ENCODE results near the gene CD44. TPM values are rescaled to one million over a fixed set of nuclear protein-coding genes. Genes with fewer than 3 reads are reported as not detected.
A peak's percentile ranks its signal among the peaks of the same experiment; 100 is the strongest.
"Not testable (repeated sequence)": the region's sequence is repeated elsewhere in the genome, so short reads cannot be mapped to it uniquely, and the experiment has no call there.

The CD44 gene
- total and polyA plus RNA-seq, 5 donors from 2014 or later: 441 to 1,181 (median 497) TPM

- ATAC-seq (ENCODE audit: low read depth in 2 of 2) (peak; percentile 59 to 62), DNase-seq (peak in 1 of 3 donors; percentile 39)
- no peaks in the 10 kb centered on the region for H3K27me3 Mint-ChIP-seq
- H3K36me3 ChIP-seq (ENCODE audit: control insufficient read depth, insufficient read depth, low read length): no peaks in the 10 kb centered on the region
- H3K4me3 ChIP-seq (ENCODE audit: low read depth, low read length): peak overlapping the region; percentile 34
- H3K27ac Mint-ChIP-seq: peak overlapping the region; percentile 88 to 98 (median 88)
- H3K9me3 Mint-ChIP-seq: peaks cover 0 to 1% (median 0%) of the 10 kb centered on the region in 7 donors
- peak overlapping the region in 2 of 4 donors; percentile 7 to 61 for H3K4me3 Mint-ChIP-seq
- H3K36me3 Mint-ChIP-seq: no peaks in the 10 kb centered on the region
- H3K4me1 Mint-ChIP-seq: peaks cover 16 to 63% (median 32%) of the 10 kb centered on the region in 4 donors
- H3K27me3 ChIP-seq (ENCODE audit: control insufficient read depth, insufficient read depth, low read length): no peaks in the 10 kb centered on the region
- no peak overlapping the region for H3K27ac ChIP-seq (ENCODE audit: insufficient read depth, low read length, poor library complexity, severe bottlenecking)
- peaks cover 26% of the 10 kb centered on the region for H3K4me1 ChIP-seq (ENCODE audit: control insufficient read depth, insufficient read depth, low read length, poor library complexity, severe bottlenecking)
- H3K9me3 ChIP-seq (ENCODE audit: control insufficient read depth in 2 of 2, low read length in 2 of 2): no peaks in the 10 kb centered on the region
Measured at GRCh38 chr11:35106595-35106994, 32.4 kb upstream of the CD44 start.

GRCh38 chr11:35107861-35108260, 31.1 kb upstream of the CD44 start:
- Mint-ChIP-seq H3K4me3 (no peak overlapping the region), H3K27ac (peak overlapping the region in 2 of 3 donors; percentile 77 to 88), H3K4me1 (peaks cover 16 to 71% (median 38%) of the 10 kb centered on the region in 4 donors), H3K36me3 (no peaks in the 10 kb centered on the region), H3K27me3 (no peaks in the 10 kb centered on the region), H3K9me3 (peaks cover 0 to 1% (median 0%) of the 10 kb centered on the region in 7 donors)
- DNase-seq: no peak
- Histone ChIP-seq H3K9me3 (ENCODE audit: control insufficient read depth in 2 of 2, low read length in 2 of 2) (no peaks in the 10 kb centered on the region), H3K27ac (ENCODE audit: insufficient read depth, low read length, poor library complexity, severe bottlenecking) (no peak overlapping the region), H3K4me3 (ENCODE audit: low read depth, low read length) (no peak overlapping the region), H3K4me1 (ENCODE audit: control insufficient read depth, insufficient read depth, low read length, poor library complexity, severe bottlenecking) (peaks cover 26% of the 10 kb centered on the region), H3K36me3 (ENCODE audit: control insufficient read depth, insufficient read depth, low read length) (no peaks in the 10 kb centered on the region), H3K27me3 (ENCODE audit: control insufficient read depth, insufficient read depth, low read length) (no peaks in the 10 kb centered on the region)
- ATAC-seq (ENCODE audit: low read depth in 2 of 2): no peak

DNA sequence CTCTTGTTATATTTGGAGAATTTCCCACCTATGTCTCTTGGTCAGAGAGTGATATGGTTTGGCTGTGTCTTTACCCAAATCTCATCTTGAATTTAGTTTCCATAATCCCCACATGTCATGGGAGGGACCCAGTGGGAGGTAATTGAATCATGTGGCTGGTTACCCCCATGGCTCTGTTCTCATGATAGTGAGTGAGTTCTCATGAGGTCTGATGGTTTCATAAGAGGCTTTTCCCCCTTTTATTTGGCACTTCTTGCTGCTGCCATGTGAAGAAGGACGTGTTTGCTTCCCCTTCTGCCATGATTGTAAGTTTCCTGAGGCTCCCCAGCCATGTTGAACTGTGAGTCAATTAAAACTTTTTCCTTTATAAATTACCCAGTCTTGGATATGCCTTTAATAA, 30.6 kb upstream of the CD44 start:
- not testable (repeated sequence) for H3K4me3 Mint-ChIP-seq; DNase-seq; H3K9me3 ChIP-seq (ENCODE audit: control insufficient read depth in 2 of 2, low read length in 2 of 2); H3K4me3 ChIP-seq (ENCODE audit: low read depth, low read length); H3K27me3 Mint-ChIP-seq; H3K36me3 Mint-ChIP-seq; H3K27me3 ChIP-seq (ENCODE audit: control insufficient read depth, insufficient read depth, low read length); H3K36me3 ChIP-seq (ENCODE audit: control insufficient read depth, insufficient read depth, low read length); H3K27ac ChIP-seq (ENCODE audit: insufficient read depth, low read length, poor library complexity, severe bottlenecking); ATAC-seq (ENCODE audit: low read depth in 2 of 2); H3K9me3 Mint-ChIP-seq
- H3K4me1 ChIP-seq (ENCODE audit: control insufficient read depth, insufficient read depth, low read length, poor library complexity, severe bottlenecking): peaks cover 26% of the 10 kb centered on the region
- H3K27ac Mint-ChIP-seq: peak overlapping the region in 1 of 3 donors; percentile 88
- peaks cover 16 to 71% (median 38%) of the 10 kb centered on the region in 4 donors for H3K4me1 Mint-ChIP-seq

DNA sequence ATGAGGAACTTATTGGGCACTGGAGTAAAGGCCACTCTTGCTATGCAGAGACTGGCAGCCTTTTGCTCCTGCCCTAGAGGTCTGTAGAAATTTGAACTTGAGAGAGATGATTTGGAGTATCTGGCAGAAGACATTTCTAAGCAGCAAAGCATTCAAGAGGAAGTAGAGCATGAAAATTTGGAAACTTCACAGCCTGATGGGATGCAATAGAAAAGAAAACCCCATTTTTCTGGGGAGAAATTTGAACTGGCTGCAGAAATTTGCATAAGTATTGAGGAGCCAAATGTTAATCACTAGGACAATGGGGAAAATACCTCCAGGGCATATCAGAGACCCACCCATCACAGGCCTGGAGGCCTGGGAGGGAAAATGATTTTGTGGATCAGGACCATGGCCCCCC, 29.9 kb upstream of the CD44 start:
- no peak overlapping the region for H3K4me3 ChIP-seq (ENCODE audit: low read depth, low read length)
- no peaks in the 10 kb centered on the region for H3K9me3 ChIP-seq (ENCODE audit: control insufficient read depth in 2 of 2, low read length in 2 of 2)
- peak overlapping the region in 1 of 3 donors; percentile 88 for H3K27ac Mint-ChIP-seq
- H3K27me3 ChIP-seq (ENCODE audit: control insufficient read depth, insufficient read depth, low read length): no peaks in the 10 kb centered on the region
- no peak for ATAC-seq (ENCODE audit: low read depth in 2 of 2)
- no peaks in the 10 kb centered on the region for H3K36me3 Mint-ChIP-seq
- no peak overlapping the region for H3K27ac ChIP-seq (ENCODE audit: insufficient read depth, low read length, poor library complexity, severe bottlenecking)
- no peak for DNase-seq
- H3K4me1 Mint-ChIP-seq: peaks cover 16 to 71% (median 40%) of the 10 kb centered on the region in 4 donors
- H3K36me3 ChIP-seq (ENCODE audit: control insufficient read depth, insufficient read depth, low read length): no peaks in the 10 kb centered on the region
- H3K27me3 Mint-ChIP-seq: no peaks in the 10 kb centered on the region
- H3K9me3 Mint-ChIP-seq: peaks cover 0 to 1% (median 0%) of the 10 kb centered on the region in 7 donors
- peaks cover 26% of the 10 kb centered on the region for H3K4me1 ChIP-seq (ENCODE audit: control insufficient read depth, insufficient read depth, low read length, poor library complexity, severe bottlenecking)
- no peak overlapping the region for H3K4me3 Mint-ChIP-seq

GRCh38 chr11:35109827-35110226, 29.1 kb upstream of the CD44 start:
- Mint-ChIP-seq H3K4me3 (no peak overlapping the region), H3K27ac (peak overlapping the region in 1 of 3 donors; percentile 71), H3K4me1 (peaks cover 16 to 64% (median 40%) of the 10 kb centered on the region in 4 donors), H3K9me3 (peaks cover 0 to 1% (median 0%) of the 10 kb centered on the region in 7 donors), H3K27me3 (no peaks in the 10 kb centered on the region), H3K36me3 (no peaks in the 10 kb centered on the region)
- H3K4me3 ChIP-seq (ENCODE audit: low read depth, low read length): no peak overlapping the region
- ATAC-seq (ENCODE audit: low read depth in 2 of 2): no peak
- DNase-seq: no peak
- H3K27me3 ChIP-seq (ENCODE audit: control insufficient read depth, insufficient read depth, low read length): no peaks in the 10 kb centered on the region
- H3K9me3 ChIP-seq (ENCODE audit: control insufficient read depth in 2 of 2, low read length in 2 of 2): no peaks in the 10 kb centered on the region
- peaks cover 26% of the 10 kb centered on the region for H3K4me1 ChIP-seq (ENCODE audit: control insufficient read depth, insufficient read depth, low read length, poor library complexity, severe bottlenecking)
- H3K36me3 ChIP-seq (ENCODE audit: control insufficient read depth, insufficient read depth, low read length): no peaks in the 10 kb centered on the region
- no peak overlapping the region for H3K27ac ChIP-seq (ENCODE audit: insufficient read depth, low read length, poor library complexity, severe bottlenecking)

DNA sequence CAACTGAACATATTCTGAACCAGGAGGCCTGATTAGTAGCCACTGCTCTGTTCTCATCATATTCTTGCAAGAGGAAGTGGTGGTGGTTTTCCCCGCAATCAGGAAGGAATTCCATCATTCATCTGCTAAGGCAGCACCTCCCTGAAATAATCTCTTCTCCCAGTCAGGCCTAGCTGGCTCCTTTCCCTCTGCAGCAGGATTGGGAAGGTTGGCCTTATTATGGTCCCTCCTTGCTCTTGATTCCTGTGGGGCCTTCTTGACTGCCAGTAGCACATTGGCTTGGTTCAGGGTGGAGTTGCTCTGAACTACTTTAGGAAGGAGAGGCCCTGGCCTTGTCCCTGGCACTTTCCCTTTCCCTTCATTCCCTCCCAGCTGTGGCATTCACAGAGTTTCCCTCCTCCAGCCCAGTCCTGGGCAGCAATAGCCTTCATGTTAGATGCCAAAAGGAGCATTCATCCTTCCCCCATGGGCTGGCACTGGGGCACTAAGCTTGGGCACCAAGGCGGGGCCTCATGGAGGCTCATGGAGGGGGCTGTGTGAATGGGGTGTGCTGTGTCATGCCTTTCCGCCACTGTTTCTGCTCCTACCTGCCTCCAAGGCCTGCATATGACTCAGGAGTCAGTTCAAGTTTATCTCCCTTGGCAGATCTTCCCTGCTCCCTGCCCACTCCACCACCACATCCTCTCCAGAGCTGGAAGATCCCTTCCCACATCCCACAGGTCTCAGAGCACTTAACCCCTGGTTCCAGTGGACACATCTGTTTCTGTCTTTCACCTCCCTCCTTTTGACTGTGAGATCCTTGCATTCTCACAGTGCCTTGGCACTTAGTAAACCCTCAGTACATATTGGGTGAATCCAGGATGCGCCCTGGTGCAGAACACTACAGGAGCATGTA, 27.6 kb upstream of the CD44 start:
- peaks cover 19% of the 10 kb centered on the region for H3K4me1 ChIP-seq (ENCODE audit: control insufficient read depth, insufficient read depth, low read length, poor library complexity, severe bottlenecking)
- no peak for DNase-seq

DNA sequence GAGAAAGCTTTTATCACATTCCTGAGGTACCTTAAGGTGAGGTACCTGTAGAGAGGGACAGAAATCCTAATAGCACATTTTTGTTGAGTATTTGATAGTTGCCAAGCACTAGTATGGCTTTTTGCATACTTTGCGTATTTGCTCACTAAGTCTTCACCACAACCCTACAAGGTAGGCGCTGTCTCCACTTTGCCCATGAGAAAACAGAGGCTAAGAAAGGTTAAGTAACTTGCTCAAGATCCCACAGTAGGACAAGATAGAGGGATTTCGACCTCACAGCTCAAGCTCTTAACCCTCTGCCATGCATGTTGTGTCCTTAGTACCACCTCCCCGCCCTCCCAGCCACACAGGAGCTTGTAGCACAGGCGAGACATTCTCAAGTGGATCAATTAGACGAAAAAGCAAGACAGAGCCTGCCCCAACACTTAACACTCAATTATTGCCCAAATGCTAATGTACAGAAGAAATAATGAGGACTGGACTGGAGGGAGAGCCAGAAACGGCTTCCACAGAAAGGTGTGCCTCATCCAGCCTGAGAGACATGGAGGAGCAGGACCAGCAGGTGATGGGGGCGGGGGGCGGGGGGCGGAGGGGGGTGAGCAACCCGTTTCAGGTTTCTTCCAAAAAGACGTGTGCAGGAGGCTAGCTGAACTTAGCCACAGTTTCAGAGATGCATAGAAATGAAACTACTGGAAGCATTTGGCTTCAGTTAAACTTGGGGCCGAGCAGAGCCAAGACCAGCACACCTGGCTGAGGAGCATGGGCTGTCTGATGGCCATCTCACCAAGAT, 26.7 kb upstream of the CD44 start:
- H3K4me1 Mint-ChIP-seq: peaks cover 7 to 41% (median 27%) of the 10 kb centered on the region in 4 donors

More for the DNA sequence above, 27.6 kb upstream of the CD44 start:
- peaks cover 0 to 1% (median 0%) of the 10 kb centered on the region in 7 donors for H3K9me3 Mint-ChIP-seq
- no peaks in the 10 kb centered on the region for H3K36me3 Mint-ChIP-seq
- H3K9me3 ChIP-seq (ENCODE audit: control insufficient read depth in 2 of 2, low read length in 2 of 2): no peaks in the 10 kb centered on the region
- ATAC-seq (ENCODE audit: low read depth in 2 of 2): no peak
- H3K4me3 ChIP-seq (ENCODE audit: low read depth, low read length): peak overlapping the region; percentile 33
- no peak overlapping the region for H3K27ac ChIP-seq (ENCODE audit: insufficient read depth, low read length, poor library complexity, severe bottlenecking)
- H3K36me3 ChIP-seq (ENCODE audit: control insufficient read depth, insufficient read depth, low read length): no peaks in the 10 kb centered on the region
- peak overlapping the region; percentile 9 to 71 (median 67) for H3K27ac Mint-ChIP-seq
- peak overlapping the region in 3 of 4 donors; percentile 15 to 38 (median 21) for H3K4me3 Mint-ChIP-seq
- peaks cover 11 to 50% (median 34%) of the 10 kb centered on the region in 4 donors for H3K4me1 Mint-ChIP-seq
- no peaks in the 10 kb centered on the region for H3K27me3 Mint-ChIP-seq
- H3K27me3 ChIP-seq (ENCODE audit: control insufficient read depth, insufficient read depth, low read length): no peaks in the 10 kb centered on the region

More for the DNA sequence above, 26.7 kb upstream of the CD44 start:
- DNase-seq: no peak
- Histone ChIP-seq H3K36me3 (ENCODE audit: control insufficient read depth, insufficient read depth, low read length) (no peaks in the 10 kb centered on the region), H3K27ac (ENCODE audit: insufficient read depth, low read length, poor library complexity, severe bottlenecking) (no peak overlapping the region), H3K9me3 (ENCODE audit: control insufficient read depth in 2 of 2, low read length in 2 of 2) (no peaks in the 10 kb centered on the region), H3K4me3 (ENCODE audit: low read depth, low read length) (no peak overlapping the region), H3K27me3 (ENCODE audit: control insufficient read depth, insufficient read depth, low read length) (no peaks in the 10 kb centered on the region), H3K4me1 (ENCODE audit: control insufficient read depth, insufficient read depth, low read length, poor library complexity, severe bottlenecking) (peaks cover 11% of the 10 kb centered on the region)
- H3K36me3 Mint-ChIP-seq: no peaks in the 10 kb centered on the region
- H3K9me3 Mint-ChIP-seq: peaks cover 0 to 1% (median 0%) of the 10 kb centered on the region in 7 donors
- peak overlapping the region in 1 of 4 donors; percentile 38 for H3K4me3 Mint-ChIP-seq
- no peaks in the 10 kb centered on the region for H3K27me3 Mint-ChIP-seq
- peak overlapping the region in 1 of 3 donors; percentile 71 for H3K27ac Mint-ChIP-seq
- no peak for ATAC-seq (ENCODE audit: low read depth in 2 of 2)

Measured in CD4-positive, CD25-positive, alpha-beta regulatory T cell (primary cell).